ENCODE data around the gene SHD.

- no peak for TF ChIP-seq CTCF (IDR thresholded peaks at IDR 0.05)
- no peak for TF ChIP-seq EP300 (IDR thresholded peaks at IDR 0.05; ENCODE audit: low read depth)
These were observed 40.1 kb downstream of the SHD start for GRCh38 chr19:4319067-4319718.

Data from transverse colon (tissue), 3 donors.